Fibroblast of pulmonary artery (primary cell): ENCODE data around the gene STK10.

Experiments
- DNase-seq: peaks from one replicate; pipeline ENCODE4 v3.0.0-alpha.2; 2010; ENCODE audit warnings: low read depth
- H3K4me3 ChIP-seq: replicated peaks from 2 replicates; pipeline ENCODE4 v1.5.1; 2011; ENCODE audit warnings: low read depth, mild to moderate bottlenecking, control low read depth, low read length, moderate library complexity
- CTCF ChIP-seq: IDR thresholded peaks from 2 replicates; pipeline ENCODE4 v1.5.1; 2011; ENCODE audit warnings: mild to moderate bottlenecking, control low read depth, low read length, inconsistent platforms; ENCODE audit errors: missing control alignments

Gene STK10

GRCh38 chr5:171999100-171999499 is 188.9 kb downstream of the STK10 start:
- DNase-seq, result no peak
- no peak overlapping the region for H3K4me3 ChIP-seq
- no peak for TF ChIP-seq CTCF

- TF ChIP-seq CTCF, result no peak
- DNase-seq, result no peak
- no peak overlapping the region for H3K4me3 ChIP-seq
These were observed 191.0 kb downstream of the STK10 start for GRCh38 chr5:171997011-171997410.

- no peak overlapping the region for H3K4me3 ChIP-seq
- DNase-seq, result no peak
- TF ChIP-seq CTCF, result no peak
These were observed 195.2 kb downstream of the STK10 start for GRCh38 chr5:171992813-171993212.

GRCh38 chr5:171992305-171992704 is 195.7 kb downstream of the STK10 start:
- no peak overlapping the region for H3K4me3 ChIP-seq
- no peak for TF ChIP-seq CTCF

More at GRCh38 chr5:171992305-171992704, 195.7 kb downstream of the STK10 start:
- DNase-seq, result no peak
